ENCODE results near the gene FAM136A.

Gene FAM136A

GRCh38 chr2:70344195-70344594 is 42.3 kb upstream of the FAM136A start:
- no peak overlapping the region for H2AFZ ChIP-seq (ENCODE audit: low read length)

GRCh38 chr2:70341477-70341765 is 39.6 kb upstream of the FAM136A start:
- H3K9me3 ChIP-seq (ENCODE audit: insufficient read depth, low read depth, low read length) = no peaks in the 10 kb centered on the region
- H3K36me3 ChIP-seq (ENCODE audit: insufficient read depth, low read length) = no peaks in the 10 kb centered on the region
- H3F3A ChIP-seq (ENCODE audit: low read depth) = no peaks in the 10 kb centered on the region
- H3K9ac ChIP-seq (ENCODE audit: low read depth, low read length, poor library complexity, severe bottlenecking) = no peak overlapping the region
- H3K27me3 ChIP-seq (ENCODE audit: insufficient read depth, low read length, poor library complexity, severe bottlenecking) = no peaks in the 10 kb centered on the region
- no peaks in the 10 kb centered on the region for H3K79me2 ChIP-seq (ENCODE audit: insufficient read depth, low read length)
- no peak overlapping the region for H2AFZ ChIP-seq (ENCODE audit: low read length)
- no peak overlapping the region for H3K4me3 ChIP-seq (ENCODE audit: low read length, poor library complexity, severe bottlenecking)
- TF ChIP-seq EZH2phosphoT487 (IDR thresholded peaks at IDR 0.05; ENCODE audit: borderline replicate concordance) (no peak), CTCF (conservative IDR thresholded peaks at IDR 0.05; ENCODE audit: low read length) (no peak; the same call in 1 of the 2 replicates)
- no peak overlapping the region for H3K4me2 ChIP-seq (ENCODE audit: low read depth, low read length, poor library complexity, severe bottlenecking)
- H4K20me1 ChIP-seq (ENCODE audit: insufficient read depth, low read length, poor library complexity, severe bottlenecking) = no peaks in the 10 kb centered on the region
- H3K4me1 ChIP-seq (ENCODE audit: insufficient read depth, low read length, poor library complexity, severe bottlenecking) = peaks cover 7% of the 10 kb centered on the region
- no peaks in the 10 kb centered on the region for H3K9me2 ChIP-seq (replicated peaks; ENCODE audit: low read depth, low read length)

More at GRCh38 chr2:70344195-70344594, 42.3 kb upstream of the FAM136A start:
- H4K20me1 ChIP-seq (ENCODE audit: insufficient read depth, low read length, poor library complexity, severe bottlenecking) = no peaks in the 10 kb centered on the region
- no peaks in the 10 kb centered on the region for H3K27me3 ChIP-seq (ENCODE audit: insufficient read depth, low read length, poor library complexity, severe bottlenecking)
- no peak overlapping the region for H3K4me3 ChIP-seq (ENCODE audit: low read length, poor library complexity, severe bottlenecking)
- no peaks in the 10 kb centered on the region for H3K9me2 ChIP-seq (replicated peaks; ENCODE audit: low read depth, low read length)
- H3K9ac ChIP-seq (ENCODE audit: low read depth, low read length, poor library complexity, severe bottlenecking) = no peak overlapping the region
- H3K36me3 ChIP-seq (ENCODE audit: insufficient read depth, low read length) = no peaks in the 10 kb centered on the region
- H3F3A ChIP-seq (ENCODE audit: low read depth) = no peaks in the 10 kb centered on the region
- no peak overlapping the region for H3K4me2 ChIP-seq (ENCODE audit: low read depth, low read length, poor library complexity, severe bottlenecking)
- H3K79me2 ChIP-seq (ENCODE audit: insufficient read depth, low read length) = no peaks in the 10 kb centered on the region
- TF ChIP-seq EZH2phosphoT487 (IDR thresholded peaks at IDR 0.05; ENCODE audit: borderline replicate concordance) (no peak), CTCF (conservative IDR thresholded peaks at IDR 0.05; ENCODE audit: low read length) (no peak)
- H3K4me1 ChIP-seq (ENCODE audit: insufficient read depth, low read length, poor library complexity, severe bottlenecking) = peaks cover 7% of the 10 kb centered on the region
- no peaks in the 10 kb centered on the region for H3K9me3 ChIP-seq (ENCODE audit: insufficient read depth, low read depth, low read length)

GRCh38 chr2:70340761-70341476 is 39.1 kb upstream of the FAM136A start:
- H3K36me3 ChIP-seq (ENCODE audit: insufficient read depth, low read length) = no peaks in the 10 kb centered on the region
- no peaks in the 10 kb centered on the region for H3K27me3 ChIP-seq (ENCODE audit: insufficient read depth, low read length, poor library complexity, severe bottlenecking)
- no peak overlapping the region for H3K9ac ChIP-seq (ENCODE audit: low read depth, low read length, poor library complexity, severe bottlenecking)
- H3K4me2 ChIP-seq (ENCODE audit: low read depth, low read length, poor library complexity, severe bottlenecking) = no peak overlapping the region
- H2AFZ ChIP-seq (ENCODE audit: low read length) = no peak overlapping the region
- TF ChIP-seq EZH2phosphoT487 (IDR thresholded peaks at IDR 0.05; ENCODE audit: borderline replicate concordance) = no peak
- peak; percentile 98 for TF ChIP-seq CTCF (conservative IDR thresholded peaks at IDR 0.05; ENCODE audit: low read length)
- no peaks in the 10 kb centered on the region for H3K9me2 ChIP-seq (replicated peaks; ENCODE audit: low read depth, low read length)
- H3K4me3 ChIP-seq (ENCODE audit: low read length, poor library complexity, severe bottlenecking) = no peak overlapping the region
- no peaks in the 10 kb centered on the region for H3K79me2 ChIP-seq (ENCODE audit: insufficient read depth, low read length)
- H4K20me1 ChIP-seq (ENCODE audit: insufficient read depth, low read length, poor library complexity, severe bottlenecking) = no peaks in the 10 kb centered on the region
- peaks cover 7% of the 10 kb centered on the region for H3K4me1 ChIP-seq (ENCODE audit: insufficient read depth, low read length, poor library complexity, severe bottlenecking)
- H3K9me3 ChIP-seq (ENCODE audit: insufficient read depth, low read depth, low read length) = no peaks in the 10 kb centered on the region
- H3F3A ChIP-seq (ENCODE audit: low read depth) = no peaks in the 10 kb centered on the region
